Body of pancreas (tissue), 4 donors: Measurements from ENCODE around the gene CYP2W1. TPM values are rescaled to one million over a fixed set of nuclear protein-coding genes. Genes with fewer than 3 reads are reported as not detected.

Source experiments
- ATAC-seq: fragments of 150-250 bp; one replicate; pipeline ENCODE4 v1.9.1; 2016
- DNase-seq, 4 donors: peaks; one replicate each; pipeline ENCODE4 v3.0.0-alpha.2; 2019
- H3K27ac ChIP-seq, 4 donors: fragments of 200-600 bp; sonication (generic); 1 replicate in 3 of 4; 2 replicates in 1 of 4; pipeline versions ENCODE4 v1.5.1 to v1.6.1; 2016 to 2019; ENCODE audit warnings: mild to moderate bottlenecking in 1 of 4, mixed read lengths in 1 of 4, moderate library complexity in 1 of 4
- H3K27me3 ChIP-seq, 2 donors: fragments of 200-600 bp; sonication (generic); one replicate each; pipeline ENCODE4 v1.6.0; 2016; ENCODE audit warnings: mild to moderate bottlenecking in 1 of 2
- H3K36me3 ChIP-seq, 2 donors: fragments of 200-600 bp; sonication (generic); replicated peaks in 1 of 2; 2 replicates each; pipeline ENCODE4 v1.5.1; 2016; ENCODE audit warnings: low read depth in 2 of 2; ENCODE audit not compliant: insufficient read depth in 1 of 2
- H3K4me1 ChIP-seq: fragments of 200-600 bp; sonication (generic); one replicate; pipeline ENCODE4 v1.6.0; 2016
- H3K4me3 ChIP-seq, 2 donors: fragments of 200-600 bp; sonication (generic); 1 replicate in 1 of 2; 2 replicates in 1 of 2; pipeline ENCODE4 v1.5.1; 2016 to 2019
- H3K9me3 ChIP-seq, 3 donors: fragments of 200-600 bp; sonication (generic); 1 replicate in 2 of 3; 2 replicates in 1 of 3; pipeline ENCODE4 v1.5.1; 2016
- POLR2A ChIP-seq, 3 donors: fragments of 450-650 bp; IDR thresholded peaks; one replicate each; pipeline ENCODE4 v1.6.1; 2016; ENCODE audit warnings: antibody characterized with exemption in 3 of 3, mild to moderate bottlenecking in 2 of 3
- WGBS, 2 donors: methylation state at CpG; one replicate each; pipeline ENCODE4 v1.1.5; 2017; 5-methylcytosine and 5-hydroxymethylcytosine counted together
- intact Hi-C: fragments of 100-400 bp; cut with DNase I; formaldehyde crosslinking; loops from one replicate; pipeline ENCODE4 v1.15.1; 2023
- total RNA-seq, 2 donors: library from RNA; depleted of rRNA; stranded (reverse); fragments of >200 nt; gene quantifications; one replicate each; pipeline ENCODE4 v1.1.0, GENCODE V29; 2016
- TF ChIP-seq, protein P1 (sequence below), 7 experiments: fragments of 450-650 bp in 4 of 7; fragments of 200-600 bp in 3 of 7; sonication (generic) in 3 of 7; IDR thresholded peaks; one replicate each; pipeline ENCODE4 v1.5.1; 2016 to 2019; ENCODE audit warnings: antibody characterized with exemption in 7 of 7

CYP2W1 gene
- total RNA-seq, 2 donors from 2014 or later = not detected

DNA sequence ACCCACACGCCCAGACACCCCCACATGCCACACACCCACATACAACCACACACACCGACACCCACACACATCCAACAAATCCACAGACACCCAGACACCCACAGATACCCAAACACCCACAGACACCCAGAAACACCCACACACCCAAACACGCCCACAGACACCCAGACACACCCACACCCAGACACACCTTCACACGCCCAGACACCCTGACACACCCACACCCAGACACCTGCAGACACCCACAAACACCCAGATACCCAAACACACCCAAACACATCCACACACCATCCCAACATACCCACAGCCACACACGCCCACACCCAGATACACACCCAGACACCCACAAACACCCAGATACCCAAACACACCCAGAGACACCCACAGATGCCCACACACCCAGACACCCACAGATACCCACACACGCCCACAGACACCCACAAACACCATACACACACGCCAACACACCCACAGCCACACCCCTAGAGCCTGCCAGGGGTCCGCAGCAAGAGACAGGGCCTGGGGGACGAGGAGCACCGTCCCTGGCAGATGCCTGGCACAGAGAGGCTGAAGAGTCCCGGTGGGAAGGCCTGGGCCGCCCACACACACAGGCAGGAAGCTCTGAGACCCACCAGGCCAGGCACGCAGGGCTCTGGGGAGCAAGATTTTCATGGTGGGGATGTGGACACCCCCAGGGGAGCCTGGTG, 28.5 kb downstream of the CYP2W1 start:
- no peak for DNase-seq
- Histone ChIP-seq H3K27me3 (no peaks in the 10 kb centered on the region), H3K36me3 (no peaks in the 10 kb centered on the region), H3K4me3 (no peak overlapping the region), H3K9me3 (no peaks in the 10 kb centered on the region), H3K4me1 (no peaks in the 10 kb centered on the region), H3K27ac (no peak overlapping the region)
- ATAC-seq = no peak
- no peak for TF ChIP-seq POLR2A (IDR thresholded peaks at IDR 0.05)
- TF ChIP-seq, protein P1, sequence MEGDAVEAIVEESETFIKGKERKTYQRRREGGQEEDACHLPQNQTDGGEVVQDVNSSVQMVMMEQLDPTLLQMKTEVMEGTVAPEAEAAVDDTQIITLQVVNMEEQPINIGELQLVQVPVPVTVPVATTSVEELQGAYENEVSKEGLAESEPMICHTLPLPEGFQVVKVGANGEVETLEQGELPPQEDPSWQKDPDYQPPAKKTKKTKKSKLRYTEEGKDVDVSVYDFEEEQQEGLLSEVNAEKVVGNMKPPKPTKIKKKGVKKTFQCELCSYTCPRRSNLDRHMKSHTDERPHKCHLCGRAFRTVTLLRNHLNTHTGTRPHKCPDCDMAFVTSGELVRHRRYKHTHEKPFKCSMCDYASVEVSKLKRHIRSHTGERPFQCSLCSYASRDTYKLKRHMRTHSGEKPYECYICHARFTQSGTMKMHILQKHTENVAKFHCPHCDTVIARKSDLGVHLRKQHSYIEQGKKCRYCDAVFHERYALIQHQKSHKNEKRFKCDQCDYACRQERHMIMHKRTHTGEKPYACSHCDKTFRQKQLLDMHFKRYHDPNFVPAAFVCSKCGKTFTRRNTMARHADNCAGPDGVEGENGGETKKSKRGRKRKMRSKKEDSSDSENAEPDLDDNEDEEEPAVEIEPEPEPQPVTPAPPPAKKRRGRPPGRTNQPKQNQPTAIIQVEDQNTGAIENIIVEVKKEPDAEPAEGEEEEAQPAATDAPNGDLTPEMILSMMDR (IDR thresholded peaks at IDR 0.05) = no peak
- WGBS, 2 donors = 84 to 88% methylated on average over 9 to 13 of the region's 13 CpGs
- intact Hi-C loops = no loop called here

DNA sequence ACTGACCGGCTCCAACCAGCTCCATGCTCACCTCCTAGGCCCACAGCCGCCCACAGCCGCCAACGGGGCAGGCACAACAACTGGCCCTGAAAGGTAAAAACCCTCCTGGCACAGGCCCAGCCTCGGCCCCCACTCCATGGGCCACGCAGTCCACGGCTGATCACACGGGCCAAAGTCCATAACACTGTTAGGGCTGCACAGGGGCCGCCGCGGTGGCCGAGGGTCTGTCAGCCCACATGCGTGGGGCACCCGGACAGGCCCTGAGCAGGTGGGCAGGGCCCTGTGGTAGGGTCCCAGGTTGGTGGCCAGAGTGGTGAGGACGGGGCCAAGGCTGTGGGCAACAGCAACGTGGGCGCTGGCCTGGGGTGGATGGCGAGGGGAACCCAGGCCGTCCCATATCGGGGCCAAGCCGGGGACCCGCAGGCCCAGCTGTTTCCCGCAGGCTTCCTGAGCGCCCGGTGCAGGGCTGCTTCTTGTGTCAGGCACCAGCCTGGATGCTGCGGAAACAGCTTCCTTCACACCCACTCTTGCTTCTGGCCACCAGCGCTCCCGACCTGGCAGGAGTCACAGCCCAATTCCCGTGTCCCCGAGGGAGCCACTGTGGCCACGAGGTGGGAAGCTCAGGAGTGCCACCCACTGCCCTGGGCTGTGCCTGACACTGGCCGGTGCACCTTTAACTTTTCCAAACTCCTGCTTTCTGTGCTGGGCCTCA, 29.2 kb downstream of the CYP2W1 start:
- H3K36me3 ChIP-seq = no peaks in the 10 kb centered on the region
- H3K27me3 ChIP-seq = no peaks in the 10 kb centered on the region
- H3K27ac ChIP-seq = no peak overlapping the region
- no peak overlapping the region for H3K4me3 ChIP-seq
- no peak for ATAC-seq
- H3K9me3 ChIP-seq = no peaks in the 10 kb centered on the region
- DNase-seq = no peak
- 71 to 81% methylated on average over 12 to 32 of the region's 32 CpGs for WGBS, 2 donors
- no peaks in the 10 kb centered on the region for H3K4me1 ChIP-seq
- TF ChIP-seq, protein P1 (IDR thresholded peaks at IDR 0.05) = no peak
- TF ChIP-seq POLR2A (IDR thresholded peaks at IDR 0.05) = no peak
- intact Hi-C loops = no loop called here

DNA sequence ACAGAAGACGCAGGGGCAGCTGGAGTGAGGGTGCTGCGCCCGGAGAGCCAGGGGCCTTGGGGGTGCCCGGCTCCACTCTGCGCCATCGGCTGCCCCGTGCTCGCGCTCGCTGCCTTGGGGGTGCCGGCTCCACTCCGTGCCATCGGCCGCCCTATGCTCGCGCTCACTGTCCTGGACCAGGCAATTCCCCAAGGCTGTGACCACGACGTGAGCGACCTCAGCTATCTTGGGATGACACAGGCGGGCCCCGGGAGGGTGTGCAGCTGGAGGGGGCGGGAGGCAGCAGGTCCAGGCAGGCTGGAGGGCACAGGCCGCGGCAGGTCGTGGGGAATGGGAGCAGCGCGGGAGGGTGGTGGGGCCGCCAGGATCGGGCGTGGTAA, 29.7 kb downstream of the CYP2W1 start:
- H3K27ac ChIP-seq = no peak overlapping the region
- no peaks in the 10 kb centered on the region for H3K4me1 ChIP-seq
- no peak for ATAC-seq
- H3K27me3 ChIP-seq = no peaks in the 10 kb centered on the region
- H3K36me3 ChIP-seq = no peaks in the 10 kb centered on the region
- H3K4me3 ChIP-seq = no peak overlapping the region
- 85 to 87% methylated on average over 23 to 26 of the region's 30 CpGs for WGBS, 2 donors
- H3K9me3 ChIP-seq = no peaks in the 10 kb centered on the region
- no peak for DNase-seq
- intact Hi-C loops = no loop called here
- TF ChIP-seq, protein P1 (IDR thresholded peaks at IDR 0.05) = no peak
- no peak for TF ChIP-seq POLR2A (IDR thresholded peaks at IDR 0.05)

DNA sequence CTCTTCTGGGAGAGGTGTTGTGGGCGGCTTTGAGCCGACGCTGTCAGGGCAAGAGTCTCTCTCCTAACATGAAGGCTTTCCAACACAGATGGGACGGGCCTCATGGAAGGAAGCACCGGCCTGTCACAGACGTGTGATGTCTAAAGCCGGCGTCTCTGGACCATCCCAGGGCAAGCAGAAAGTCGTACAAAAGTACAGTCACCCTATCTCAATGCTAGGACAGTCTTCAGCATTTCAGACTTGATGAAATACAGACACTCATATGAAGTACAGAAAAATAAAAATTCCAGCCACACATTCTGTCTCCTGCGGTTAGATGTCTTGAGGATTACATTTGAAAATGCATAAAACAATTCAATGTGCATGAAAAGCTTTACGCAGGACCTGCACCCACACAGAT, 30.6 kb downstream of the CYP2W1 start:
- intact Hi-C loops = no loop called here
- ATAC-seq (no peak), DNase-seq (no peak)
- Histone ChIP-seq H3K27me3 (no peaks in the 10 kb centered on the region), H3K36me3 (no peaks in the 10 kb centered on the region), H3K4me1 (no peaks in the 10 kb centered on the region), H3K9me3 (no peaks in the 10 kb centered on the region), H3K4me3 (no peak overlapping the region), H3K27ac (no peak overlapping the region)
- WGBS, 2 donors = 76 to 80% methylated on average over 11 of the region's 11 CpGs
- no peak for TF ChIP-seq POLR2A (IDR thresholded peaks at IDR 0.05)
- TF ChIP-seq, protein P1 (IDR thresholded peaks at IDR 0.05) = no peak
